Smooth muscle cell (in vitro differentiated cells): ENCODE data around the gene MBNL1. TPM values are rescaled to one million over a fixed set of nuclear protein-coding genes. Genes with fewer than 3 reads are reported as not detected.

Experiments used
- DNase-seq: peaks from one replicate; lab custom pipeline; 2025; ENCODE audit not compliant: unreplicated experiment; lab: John Stamatoyannopoulos, UW
- H2AFZ ChIP-seq: fragments of 200-600 bp; sonication (generic); 2 replicates; pipeline ENCODE4 v1.6.0; 2016; ENCODE audit warnings: antibody characterized with exemption, low read depth, mild to moderate bottlenecking
- H3F3A ChIP-seq: fragments of 200-600 bp; sonication (generic); 2 replicates; pipeline ENCODE4 v1.6.0; 2017; ENCODE audit warnings: antibody characterized with exemption, low read depth
- H3K27ac ChIP-seq: fragments of 200-600 bp; sonication (generic); 2 replicates; pipeline ENCODE4 v1.5.1; 2016; ENCODE audit warnings: low read depth, mild to moderate bottlenecking
- H3K27me3 ChIP-seq: fragments of 200-600 bp; sonication (generic); 2 replicates; pipeline ENCODE4 v1.6.1; 2016; ENCODE audit warnings: low read depth, mild to moderate bottlenecking
- H3K36me3 ChIP-seq: fragments of 200-600 bp; sonication (generic); 2 replicates; pipeline ENCODE4 v1.5.1; 2016; ENCODE audit warnings: low read depth
- H3K4me1 ChIP-seq: fragments of 200-600 bp; sonication (generic); 2 replicates; pipeline ENCODE4 v1.5.1; 2016; ENCODE audit warnings: low read depth
- H3K4me2 ChIP-seq: fragments of 200-600 bp; sonication (generic); 2 replicates; pipeline ENCODE4 v1.6.0; 2016; ENCODE audit warnings: mild to moderate bottlenecking
- H3K4me3 ChIP-seq: fragments of 200-600 bp; sonication (generic); 2 replicates; pipeline ENCODE4 v1.5.1; 2016; ENCODE audit warnings: mild to moderate bottlenecking
- H3K79me2 ChIP-seq: fragments of 200-600 bp; sonication (generic); 2 replicates; pipeline ENCODE4 v1.6.0; 2016; ENCODE audit warnings: low read depth, mild to moderate bottlenecking
- H3K9ac ChIP-seq: fragments of 200-600 bp; sonication (generic); 2 replicates; pipeline ENCODE4 v1.6.0; 2016; ENCODE audit warnings: low read depth
- H3K9me3 ChIP-seq: fragments of 200-600 bp; sonication (generic); replicated peaks from 2 replicates; pipeline ENCODE4 v1.5.1; 2016; ENCODE audit warnings: low read depth
- H4K20me1 ChIP-seq: fragments of 200-600 bp; sonication (generic); 2 replicates; pipeline ENCODE4 v1.6.0; 2016; ENCODE audit warnings: low read depth
- WGBS: methylation state at CpG from one replicate; pipeline ENCODE4 v1.1.7; 2016; ENCODE audit warnings: low lambda C conversion rate; 5-methylcytosine and 5-hydroxymethylcytosine counted together
- polyA plus RNA-seq: library from polyadenylated mRNA; unstranded; fragments of >200 nt; fragmentation: Nextera tagmentation; extraction: Ambion mirVana; gene quantifications from 2 replicates; pipeline ENCODE4 v1.2.1, GENCODE V29; 2016
- total RNA-seq: library from RNA; depleted of rRNA; stranded (reverse); fragments of >200 nt; gene quantifications from 2 replicates; pipeline ENCODE4 v1.2.3, GENCODE V29; 2014
- TF ChIP-seq, protein P1 (sequence below): fragments of 200-600 bp; sonication (generic); IDR thresholded peaks from 2 replicates; pipeline ENCODE4 v1.5.1; 2017; ENCODE audit warnings: borderline replicate concordance, mild to moderate bottlenecking, antibody characterized with exemption; ENCODE audit not compliant: insufficient read depth, poor library complexity, severe bottlenecking

The MBNL1 gene
- total and polyA plus RNA-seq, 2 experiments from 2014 or later = 19.5 to 128 TPM

DNA sequence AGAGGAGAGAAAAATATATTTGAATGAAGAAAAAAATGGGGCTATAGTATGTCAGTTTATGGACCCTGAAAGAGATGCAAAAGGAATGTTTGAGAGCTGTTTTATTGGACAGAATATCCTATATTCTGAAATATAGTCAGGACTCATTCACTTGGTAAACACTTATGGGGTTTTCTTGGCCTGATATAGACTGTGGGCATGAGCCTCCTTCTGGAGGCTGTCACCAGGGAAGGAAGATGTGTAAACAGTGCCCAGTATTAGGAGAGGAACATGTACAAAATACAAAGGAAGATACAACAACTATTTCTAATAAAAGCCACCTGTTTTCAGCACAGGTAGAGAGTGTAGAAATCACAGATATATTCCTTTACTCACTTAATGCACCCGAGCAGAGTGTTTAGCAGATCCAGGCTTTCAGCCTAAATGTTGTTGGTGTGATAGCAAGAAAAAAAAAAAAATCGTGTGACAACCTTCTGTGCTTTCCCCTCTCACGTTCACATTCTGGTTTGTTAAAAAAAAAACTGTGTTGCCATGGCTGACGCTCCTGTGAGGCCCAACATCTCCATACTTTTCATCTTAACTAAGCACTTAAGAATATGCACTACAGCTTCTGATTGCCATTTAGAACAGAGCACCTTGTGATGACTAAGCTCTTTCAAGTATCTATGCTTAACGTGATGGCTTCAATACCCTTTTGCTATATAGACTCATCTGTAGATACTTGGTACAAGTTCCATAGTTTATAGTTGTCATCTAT is 134.1 kb downstream of the MBNL1 start:
- peaks cover 23% of the 10 kb centered on the region for H3K4me1 ChIP-seq
- H3K27me3 ChIP-seq = no peaks in the 10 kb centered on the region
- peak overlapping the region; percentile 87 for H3K27ac ChIP-seq
- H3K36me3 ChIP-seq = no peaks in the 10 kb centered on the region
- H3F3A ChIP-seq = peaks cover 4% of the 10 kb centered on the region
- DNase-seq = no peak
- H3K9ac ChIP-seq = peak overlapping the region; percentile 57
- H3K4me2 ChIP-seq = no peak overlapping the region
- peaks cover 95% of the 10 kb centered on the region for H4K20me1 ChIP-seq
- H3K9me3 ChIP-seq = no peaks in the 10 kb centered on the region
- H3K4me3 ChIP-seq = no peak overlapping the region
- H2AFZ ChIP-seq = no peak overlapping the region
- WGBS = 37% methylated on average over 5 of the region's 5 CpGs
- peaks cover 83% of the 10 kb centered on the region for H3K79me2 ChIP-seq
- TF ChIP-seq, protein P1, sequence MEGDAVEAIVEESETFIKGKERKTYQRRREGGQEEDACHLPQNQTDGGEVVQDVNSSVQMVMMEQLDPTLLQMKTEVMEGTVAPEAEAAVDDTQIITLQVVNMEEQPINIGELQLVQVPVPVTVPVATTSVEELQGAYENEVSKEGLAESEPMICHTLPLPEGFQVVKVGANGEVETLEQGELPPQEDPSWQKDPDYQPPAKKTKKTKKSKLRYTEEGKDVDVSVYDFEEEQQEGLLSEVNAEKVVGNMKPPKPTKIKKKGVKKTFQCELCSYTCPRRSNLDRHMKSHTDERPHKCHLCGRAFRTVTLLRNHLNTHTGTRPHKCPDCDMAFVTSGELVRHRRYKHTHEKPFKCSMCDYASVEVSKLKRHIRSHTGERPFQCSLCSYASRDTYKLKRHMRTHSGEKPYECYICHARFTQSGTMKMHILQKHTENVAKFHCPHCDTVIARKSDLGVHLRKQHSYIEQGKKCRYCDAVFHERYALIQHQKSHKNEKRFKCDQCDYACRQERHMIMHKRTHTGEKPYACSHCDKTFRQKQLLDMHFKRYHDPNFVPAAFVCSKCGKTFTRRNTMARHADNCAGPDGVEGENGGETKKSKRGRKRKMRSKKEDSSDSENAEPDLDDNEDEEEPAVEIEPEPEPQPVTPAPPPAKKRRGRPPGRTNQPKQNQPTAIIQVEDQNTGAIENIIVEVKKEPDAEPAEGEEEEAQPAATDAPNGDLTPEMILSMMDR = no peak

DNA sequence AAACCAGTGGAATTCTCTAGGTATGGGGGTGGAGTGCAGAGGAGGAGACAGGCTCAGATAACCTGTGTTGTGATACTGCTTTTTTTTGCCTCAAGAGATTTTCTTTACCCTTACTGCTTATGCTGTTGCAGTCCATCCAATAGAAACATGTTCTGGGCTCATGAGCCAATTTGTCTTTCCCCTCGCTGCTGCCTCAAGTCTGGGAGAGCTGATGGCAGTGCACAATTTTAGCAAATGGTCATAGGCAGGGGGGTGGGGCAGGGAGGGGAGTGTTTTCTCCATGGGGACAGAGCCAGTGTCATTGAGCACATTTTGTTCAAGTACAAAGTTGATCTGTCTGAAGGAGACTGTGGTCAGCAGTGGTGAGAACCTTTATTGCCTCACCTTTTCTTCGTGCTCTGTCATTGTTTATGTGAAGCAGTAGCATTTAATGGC is 134.9 kb downstream of the MBNL1 start:
- H3K4me3 ChIP-seq = no peak overlapping the region

DNA sequence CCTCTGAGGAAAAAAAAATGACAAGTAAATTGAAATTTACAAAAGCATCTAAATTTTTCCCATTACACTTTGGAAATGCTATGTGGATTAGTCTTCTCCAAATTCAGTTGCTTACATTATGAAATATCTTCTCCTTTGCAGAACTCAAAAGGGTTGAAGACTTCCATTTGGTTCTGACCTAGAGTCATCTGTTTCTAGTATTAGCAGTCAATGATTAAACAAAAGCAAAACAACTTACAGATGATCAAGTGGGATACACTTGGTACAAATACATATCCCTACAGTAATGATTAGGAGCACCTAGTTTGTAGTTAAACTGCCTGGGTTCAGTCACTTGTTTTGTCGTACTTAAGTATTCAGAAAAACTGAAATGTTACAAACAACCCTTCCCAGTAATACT is 136.2 kb downstream of the MBNL1 start:
- peaks cover 94% of the 10 kb centered on the region for H4K20me1 ChIP-seq
- peaks cover 5% of the 10 kb centered on the region for H3K4me1 ChIP-seq
- H2AFZ ChIP-seq = no peak overlapping the region
- H3K4me2 ChIP-seq = no peak overlapping the region
- H3F3A ChIP-seq = no peaks in the 10 kb centered on the region
- peaks cover 76% of the 10 kb centered on the region for H3K79me2 ChIP-seq
- H3K36me3 ChIP-seq = no peaks in the 10 kb centered on the region
- no peaks in the 10 kb centered on the region for H3K9me3 ChIP-seq
- H3K9ac ChIP-seq = no peak overlapping the region
- no peaks in the 10 kb centered on the region for H3K27me3 ChIP-seq
- TF ChIP-seq, protein P1 = no peak
- H3K27ac ChIP-seq = no peak overlapping the region
- H3K4me3 ChIP-seq = no peak overlapping the region
- 92% methylated on average over 1 of the region's 1 CpG for WGBS
- no peak for DNase-seq

More for the DNA sequence above, 134.9 kb downstream of the MBNL1 start:
- Histone ChIP-seq H3K4me2 (no peak overlapping the region), H2AFZ (no peak overlapping the region), H3K4me1 (peaks cover 15% of the 10 kb centered on the region), H3K36me3 (no peaks in the 10 kb centered on the region), H4K20me1 (peaks cover 95% of the 10 kb centered on the region), H3K9ac (peak overlapping the region; percentile 57), H3K27ac (peak overlapping the region; percentile 87), H3K27me3 (no peaks in the 10 kb centered on the region), H3F3A (peaks cover under 1% of the 10 kb centered on the region), H3K9me3 (no peaks in the 10 kb centered on the region), H3K79me2 (peaks cover 76% of the 10 kb centered on the region)
- no peak for DNase-seq
- WGBS = 70% methylated on average over 2 of the region's 2 CpGs
- TF ChIP-seq, protein P1 = no peak
